Measurements from ENCODE around the gene NDUFB8. TPM values are rescaled to one million over a fixed set of nuclear protein-coding genes. Genes with fewer than 3 reads are reported as not detected.

NDUFB8 gene
- total RNA-seq, 4 donors from 2014 or later: 160 to 215 (median 187) TPM

DNA sequence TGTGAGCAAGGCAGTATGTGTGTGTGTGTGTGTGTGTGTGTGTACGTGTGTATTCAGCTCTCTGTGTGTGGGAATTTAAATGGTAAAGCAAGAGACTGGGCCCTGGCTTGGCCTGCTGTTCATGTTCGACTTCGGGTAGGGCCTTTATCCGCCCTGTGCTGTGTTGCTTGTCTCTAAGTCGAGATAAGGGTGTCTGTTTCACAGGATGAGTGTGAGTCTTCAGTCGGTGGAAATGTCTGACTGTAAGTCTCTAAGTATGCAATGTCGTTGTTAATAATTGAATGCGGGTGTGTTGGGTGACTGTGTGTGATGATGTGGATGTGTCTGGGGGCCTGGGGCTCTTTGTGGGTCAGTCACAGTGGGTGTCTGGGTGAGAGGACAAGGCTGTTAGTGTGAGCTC, 40.8 kb upstream of the NDUFB8 start:
- no peak overlapping the region for H3K4me3 ChIP-seq
- no peak for DNase-seq
- intact Hi-C loops (cut with DNase I): no loop called here
- no peaks in the 10 kb centered on the region for H3K9me3 ChIP-seq
- H3K36me3 ChIP-seq: no peaks in the 10 kb centered on the region
- TF ChIP-seq POLR2A (IDR thresholded peaks at IDR 0.05): no peak
- TF ChIP-seq, protein P1, sequence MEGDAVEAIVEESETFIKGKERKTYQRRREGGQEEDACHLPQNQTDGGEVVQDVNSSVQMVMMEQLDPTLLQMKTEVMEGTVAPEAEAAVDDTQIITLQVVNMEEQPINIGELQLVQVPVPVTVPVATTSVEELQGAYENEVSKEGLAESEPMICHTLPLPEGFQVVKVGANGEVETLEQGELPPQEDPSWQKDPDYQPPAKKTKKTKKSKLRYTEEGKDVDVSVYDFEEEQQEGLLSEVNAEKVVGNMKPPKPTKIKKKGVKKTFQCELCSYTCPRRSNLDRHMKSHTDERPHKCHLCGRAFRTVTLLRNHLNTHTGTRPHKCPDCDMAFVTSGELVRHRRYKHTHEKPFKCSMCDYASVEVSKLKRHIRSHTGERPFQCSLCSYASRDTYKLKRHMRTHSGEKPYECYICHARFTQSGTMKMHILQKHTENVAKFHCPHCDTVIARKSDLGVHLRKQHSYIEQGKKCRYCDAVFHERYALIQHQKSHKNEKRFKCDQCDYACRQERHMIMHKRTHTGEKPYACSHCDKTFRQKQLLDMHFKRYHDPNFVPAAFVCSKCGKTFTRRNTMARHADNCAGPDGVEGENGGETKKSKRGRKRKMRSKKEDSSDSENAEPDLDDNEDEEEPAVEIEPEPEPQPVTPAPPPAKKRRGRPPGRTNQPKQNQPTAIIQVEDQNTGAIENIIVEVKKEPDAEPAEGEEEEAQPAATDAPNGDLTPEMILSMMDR (IDR thresholded peaks at IDR 0.05): no peak
- no peak overlapping the region for H3K27ac ChIP-seq
- 62 to 71% methylated on average over 8 of the region's 8 CpGs for WGBS, 2 donors
- H3K4me1 ChIP-seq: no peaks in the 10 kb centered on the region
- peaks cover 0 to 99% (median 7%) of the 10 kb centered on the region in 4 donors for H3K27me3 ChIP-seq

DNA sequence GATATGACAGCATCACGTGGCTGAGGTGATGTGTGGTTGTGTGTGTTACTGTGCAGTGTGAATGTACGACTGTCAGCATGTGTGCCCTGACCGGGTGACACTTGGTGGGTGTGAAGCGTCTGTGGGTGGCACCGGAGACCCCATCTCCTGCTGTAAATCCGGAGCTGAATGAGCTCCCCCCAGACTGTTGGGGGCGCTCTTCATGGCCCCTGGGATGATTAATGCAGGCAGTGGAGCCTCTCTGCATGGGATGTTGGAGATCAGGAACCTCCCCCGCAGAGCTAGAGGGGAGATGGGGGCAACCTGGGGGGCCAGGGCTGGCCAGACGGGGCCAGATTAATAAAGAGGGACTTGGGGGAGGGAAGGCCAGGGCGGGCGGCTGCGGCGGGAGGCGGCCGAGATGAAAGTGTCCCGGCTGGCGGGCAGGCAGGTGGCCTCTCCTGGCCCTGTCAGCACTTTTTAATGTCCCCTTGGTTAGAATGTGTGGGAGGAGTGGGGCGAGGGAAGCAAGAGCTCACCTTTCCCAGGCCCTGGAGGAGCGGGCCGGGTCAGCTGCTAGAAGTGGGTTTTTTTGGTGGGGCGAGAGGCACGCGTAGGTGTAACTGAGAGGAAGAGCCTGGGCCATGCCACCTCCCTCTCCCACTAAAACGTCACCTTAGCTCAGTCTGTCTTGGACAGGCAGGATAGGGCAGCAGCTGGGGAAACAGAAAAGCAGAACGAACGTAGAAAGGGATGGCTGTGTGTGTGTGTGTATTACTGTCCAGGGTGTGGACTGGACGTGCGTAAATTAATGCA, 40.2 kb upstream of the NDUFB8 start:
- TF ChIP-seq, protein P1 (IDR thresholded peaks at IDR 0.05): no peak
- TF ChIP-seq POLR2A (IDR thresholded peaks at IDR 0.05): no peak
- no peak for DNase-seq
- Histone ChIP-seq H3K36me3 (no peaks in the 10 kb centered on the region), H3K4me1 (no peaks in the 10 kb centered on the region), H3K9me3 (no peaks in the 10 kb centered on the region), H3K27me3 (peaks cover 0 to 100% (median 7%) of the 10 kb centered on the region in 4 donors), H3K27ac (no peak overlapping the region), H3K4me3 (no peak overlapping the region)
- 22 to 24% methylated on average over 16 to 20 of the region's 28 CpGs for WGBS, 2 donors
- intact Hi-C loops (cut with DNase I): no loop called here

DNA sequence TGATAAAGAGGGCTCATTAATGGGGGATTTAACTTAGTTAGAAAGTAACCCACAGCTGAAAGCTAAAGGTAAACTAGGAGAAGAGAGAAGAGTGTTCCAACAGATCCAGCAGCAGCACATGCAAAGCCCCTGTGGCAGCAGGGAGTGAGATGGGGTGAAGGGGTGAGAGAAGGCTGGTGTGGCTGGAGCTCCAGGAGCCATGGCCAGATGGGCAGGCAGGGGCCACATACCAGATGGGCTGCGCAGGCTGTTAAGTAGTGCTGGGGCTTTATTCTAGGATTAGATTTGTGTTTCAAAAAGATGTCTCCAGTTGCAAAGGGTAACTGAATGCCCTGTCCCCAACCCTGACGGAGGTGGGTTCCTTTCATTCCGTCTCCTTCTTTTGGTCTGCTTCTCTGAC, 39.2 kb upstream of the NDUFB8 start:
- DNase-seq: no peak
- Histone ChIP-seq H3K27ac (no peak overlapping the region), H3K36me3 (no peaks in the 10 kb centered on the region)

DNA sequence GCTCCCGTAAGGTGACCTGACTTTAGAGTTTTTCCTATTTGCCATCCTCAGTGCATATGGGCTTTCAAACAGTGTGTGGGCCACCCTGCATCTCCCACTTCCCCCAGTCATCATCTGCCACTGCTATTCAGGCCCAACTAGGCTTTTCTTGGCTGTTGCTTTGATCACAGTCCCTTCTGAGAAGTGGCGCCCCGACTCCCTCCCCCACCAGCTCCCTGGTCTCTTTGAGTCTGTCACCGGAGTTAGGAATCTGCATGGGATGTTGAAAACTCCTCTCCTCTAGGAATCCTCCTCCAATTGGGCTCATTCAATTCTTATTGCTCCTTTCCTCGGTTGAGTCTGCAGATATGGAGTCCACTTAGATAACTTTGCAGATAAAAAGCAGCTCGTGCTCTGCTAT, 38.2 kb upstream of the NDUFB8 start:
- no peak overlapping the region for H3K27ac ChIP-seq
- no peak for DNase-seq
- no peak overlapping the region for H3K4me3 ChIP-seq
- H3K36me3 ChIP-seq: no peaks in the 10 kb centered on the region
- TF ChIP-seq, protein P1 (IDR thresholded peaks at IDR 0.05): no peak
- TF ChIP-seq POLR2A (IDR thresholded peaks at IDR 0.05): no peak
- H3K9me3 ChIP-seq: no peaks in the 10 kb centered on the region
- H3K27me3 ChIP-seq: peaks cover 0 to 100% (median 8%) of the 10 kb centered on the region in 4 donors
- WGBS, 2 donors: 27 to 35% methylated on average over 3 to 6 of the region's 6 CpGs
- peaks cover 0 to under 1% (median 0%) of the 10 kb centered on the region in 3 donors for H3K4me1 ChIP-seq
- intact Hi-C loops (cut with DNase I): no loop called here

More for the DNA sequence above, 39.2 kb upstream of the NDUFB8 start:
- Histone ChIP-seq H3K4me3 (no peak overlapping the region), H3K9me3 (no peaks in the 10 kb centered on the region), H3K27me3 (peaks cover 0 to 100% (median 7%) of the 10 kb centered on the region in 4 donors), H3K4me1 (no peaks in the 10 kb centered on the region)
- intact Hi-C loops (cut with DNase I): no loop called here
- TF ChIP-seq, protein P1 (IDR thresholded peaks at IDR 0.05): no peak
- no peak for TF ChIP-seq POLR2A (IDR thresholded peaks at IDR 0.05)
- 66 to 84% methylated on average over 3 of the region's 3 CpGs for WGBS, 2 donors

DNA sequence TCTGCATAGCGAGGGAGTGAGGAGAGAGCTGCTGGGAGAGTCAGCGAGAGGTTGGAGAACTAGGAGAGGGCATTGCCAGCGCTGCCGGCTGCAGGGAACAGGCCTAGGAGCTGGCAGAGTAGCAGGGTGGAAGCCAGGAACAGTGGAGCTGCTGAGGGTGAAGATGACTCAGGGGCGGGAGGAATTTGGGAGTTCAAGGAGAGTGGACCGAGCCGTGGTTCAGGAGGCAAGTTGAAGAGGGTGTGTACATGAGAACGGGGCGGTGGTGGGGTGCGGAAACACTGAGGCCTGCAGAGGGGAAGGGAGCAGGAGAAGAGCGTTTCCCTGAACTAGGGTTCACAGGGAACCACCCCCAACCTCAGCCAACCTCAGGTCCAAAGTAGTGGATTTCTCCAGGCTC, 37.6 kb upstream of the NDUFB8 start:
- no peak for TF ChIP-seq POLR2A (IDR thresholded peaks at IDR 0.05)
- WGBS, 2 donors: 33 to 55% methylated on average over 11 of the region's 11 CpGs
- Histone ChIP-seq H3K27me3 (peaks cover 0 to 100% (median 12%) of the 10 kb centered on the region in 4 donors), H3K4me3 (no peak overlapping the region), H3K36me3 (no peaks in the 10 kb centered on the region), H3K9me3 (peaks cover 0 to 3% (median 0%) of the 10 kb centered on the region in 3 donors), H3K27ac (no peak overlapping the region), H3K4me1 (peaks cover 4 to 7% (median 5%) of the 10 kb centered on the region in 3 donors)
- no peak for DNase-seq
- intact Hi-C loops (cut with DNase I): no loop called here

Data from esophagus squamous epithelium (tissue), 5 donors.